HFFc6 (cell line): ENCODE measurements around the gene GALNT14. TPM values are rescaled to one million over a fixed set of nuclear protein-coding genes. Genes with fewer than 3 reads are reported as not detected.

Experiments
- DNase-seq: peaks from one replicate; pipeline ENCODE4 v3.0.0-alpha.2; 2018
- H3K27ac Mint-ChIP-seq: 2 replicates; pipeline ENCODE4 v1.8.0; 2020; ENCODE audit warnings: mild to moderate bottlenecking, mixed read lengths
- H3K27me3 Mint-ChIP-seq: 2 replicates; pipeline ENCODE4 v1.8.0; 2021; ENCODE audit warnings: mild to moderate bottlenecking, moderate library complexity, mixed read lengths; ENCODE audit not compliant: insufficient read depth
- H3K36me3 Mint-ChIP-seq: 2 replicates; pipeline ENCODE4 v1.8.0; 2021; ENCODE audit warnings: low read depth, mixed read lengths
- H3K4me1 Mint-ChIP-seq: 2 replicates; pipeline ENCODE4 v1.8.0; 2020; ENCODE audit warnings: low read depth, mixed read lengths
- H3K4me3 Mint-ChIP-seq: 2 replicates; pipeline ENCODE4 v1.8.0; 2020; ENCODE audit warnings: mild to moderate bottlenecking, moderate library complexity, mixed read lengths
- H3K9me3 Mint-ChIP-seq: 2 replicates; pipeline ENCODE4 v1.8.0; 2020; ENCODE audit warnings: mild to moderate bottlenecking, mixed read lengths
- total RNA-seq, 6 experiments: library from RNA; stranded (reverse); fragmentation: NEBNext Ultra II Directional; extraction: Animal tissue kit (Norgen Biotek cat#: 25700); gene quantifications; 2 replicates in 1 of 6; 3 replicates in 5 of 6; pipeline ENCODE4 v1.2.3, GENCODE V29; 2021
- TF ChIP-seq, protein P1 (sequence below): fragments of 200-600 bp; sonication (generic); IDR thresholded peaks from 2 replicates; pipeline ENCODE4 v1.5.0; 2021; ENCODE audit warnings: antibody characterized with exemption, mild to moderate bottlenecking

Gene GALNT14
- total RNA-seq, 6 experiments from 2014 or later, result 0.11 to 1.0 (median 0.25) TPM; not detected in 1

DNA sequence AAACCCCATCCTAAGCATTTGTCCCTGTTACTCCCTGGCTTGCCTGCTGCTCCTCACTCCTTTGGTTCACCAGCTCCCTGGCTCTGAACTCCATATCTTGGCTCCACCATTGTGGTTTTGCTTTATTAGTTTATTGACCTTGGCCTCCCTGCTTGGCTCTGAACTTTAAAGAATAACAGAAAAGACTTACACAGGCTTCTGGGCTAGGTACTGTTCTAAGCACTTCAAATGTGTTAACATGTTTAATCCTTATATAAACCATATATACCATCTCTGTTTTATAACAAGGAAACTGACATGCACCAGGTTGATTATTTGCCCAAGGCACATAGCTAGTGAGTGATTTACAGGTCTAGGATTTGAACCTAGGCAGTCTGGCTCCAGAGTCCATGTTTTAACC is 181.2 kb downstream of the GALNT14 start:
- no peak for DNase-seq
- Mint-ChIP-seq H3K9me3 (peaks cover 4% of the 10 kb centered on the region; the same call in 1 of the 2 replicates), H3K4me3 (no peak overlapping the region), H3K36me3 (no peaks in the 10 kb centered on the region), H3K4me1 (no peaks in the 10 kb centered on the region), H3K27ac (no peak overlapping the region), H3K27me3 (peaks cover 8% of the 10 kb centered on the region)
- TF ChIP-seq, protein P1, sequence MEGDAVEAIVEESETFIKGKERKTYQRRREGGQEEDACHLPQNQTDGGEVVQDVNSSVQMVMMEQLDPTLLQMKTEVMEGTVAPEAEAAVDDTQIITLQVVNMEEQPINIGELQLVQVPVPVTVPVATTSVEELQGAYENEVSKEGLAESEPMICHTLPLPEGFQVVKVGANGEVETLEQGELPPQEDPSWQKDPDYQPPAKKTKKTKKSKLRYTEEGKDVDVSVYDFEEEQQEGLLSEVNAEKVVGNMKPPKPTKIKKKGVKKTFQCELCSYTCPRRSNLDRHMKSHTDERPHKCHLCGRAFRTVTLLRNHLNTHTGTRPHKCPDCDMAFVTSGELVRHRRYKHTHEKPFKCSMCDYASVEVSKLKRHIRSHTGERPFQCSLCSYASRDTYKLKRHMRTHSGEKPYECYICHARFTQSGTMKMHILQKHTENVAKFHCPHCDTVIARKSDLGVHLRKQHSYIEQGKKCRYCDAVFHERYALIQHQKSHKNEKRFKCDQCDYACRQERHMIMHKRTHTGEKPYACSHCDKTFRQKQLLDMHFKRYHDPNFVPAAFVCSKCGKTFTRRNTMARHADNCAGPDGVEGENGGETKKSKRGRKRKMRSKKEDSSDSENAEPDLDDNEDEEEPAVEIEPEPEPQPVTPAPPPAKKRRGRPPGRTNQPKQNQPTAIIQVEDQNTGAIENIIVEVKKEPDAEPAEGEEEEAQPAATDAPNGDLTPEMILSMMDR, result no peak

DNA sequence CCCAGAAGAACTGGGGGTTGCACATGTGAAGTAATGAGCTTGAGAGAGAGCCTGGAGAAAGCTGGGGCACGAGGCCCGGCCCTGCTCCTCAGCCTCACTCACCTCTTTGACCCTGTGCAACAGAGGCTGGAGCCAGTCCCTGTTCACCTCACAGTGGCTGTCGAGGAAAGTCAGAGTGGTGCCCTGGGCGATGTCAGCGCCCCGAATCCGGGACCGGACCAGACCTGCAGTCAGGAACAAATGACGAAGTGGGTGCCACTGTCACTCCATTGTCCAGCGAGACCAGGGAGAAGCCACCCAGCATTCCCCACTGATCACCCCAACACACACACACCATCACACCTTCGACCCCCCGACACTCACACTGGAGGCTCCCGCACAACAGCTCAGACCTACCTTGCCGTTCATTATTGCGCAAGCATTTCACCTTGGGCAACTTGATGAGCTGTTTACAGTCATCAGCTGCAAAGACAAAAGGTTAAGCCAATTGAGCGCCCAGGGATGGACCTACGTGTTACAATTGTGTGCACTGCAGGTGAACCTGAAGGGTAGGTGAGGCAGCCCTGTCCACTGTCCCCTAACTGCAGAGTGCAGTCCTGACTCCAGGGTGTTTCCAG is 182.6 kb downstream of the GALNT14 start:
- H3K27me3 Mint-ChIP-seq, result peaks cover 7% of the 10 kb centered on the region
- no peak overlapping the region for H3K4me3 Mint-ChIP-seq
- H3K9me3 Mint-ChIP-seq, result peaks cover 4% of the 10 kb centered on the region; the same call in 1 of the 2 replicates
- H3K27ac Mint-ChIP-seq, result no peak overlapping the region
- no peaks in the 10 kb centered on the region for H3K36me3 Mint-ChIP-seq
- H3K4me1 Mint-ChIP-seq, result no peaks in the 10 kb centered on the region
- TF ChIP-seq, protein P1, result no peak
- no peak for DNase-seq

DNA sequence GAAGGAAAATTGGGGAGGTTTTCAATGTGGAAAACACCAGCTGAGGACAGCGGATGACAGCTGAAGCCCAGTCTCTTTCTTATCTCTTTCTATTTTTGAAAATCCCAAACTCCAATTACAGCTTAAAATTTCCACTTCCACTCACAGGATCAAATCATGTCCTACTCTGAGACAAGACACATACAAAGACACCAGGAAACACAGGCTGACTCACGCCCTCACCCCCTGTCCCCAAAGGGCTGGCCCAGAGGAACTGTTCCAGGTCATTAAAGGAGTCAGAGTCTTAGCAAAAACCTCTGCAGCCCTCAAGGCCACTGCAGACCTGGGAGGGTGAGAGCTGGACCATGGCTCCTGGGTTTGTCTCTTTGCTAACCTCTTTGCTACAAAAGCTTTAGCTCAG is 187.9 kb downstream of the GALNT14 start:
- Mint-ChIP-seq H3K9me3 (peaks cover 9% of the 10 kb centered on the region; the same call in 1 of the 2 replicates), H3K4me1 (no peaks in the 10 kb centered on the region), H3K27ac (no peak overlapping the region), H3K27me3 (peaks cover 2% of the 10 kb centered on the region), H3K4me3 (no peak overlapping the region), H3K36me3 (no peaks in the 10 kb centered on the region)
- TF ChIP-seq, protein P1, result no peak
- DNase-seq, result no peak

DNA sequence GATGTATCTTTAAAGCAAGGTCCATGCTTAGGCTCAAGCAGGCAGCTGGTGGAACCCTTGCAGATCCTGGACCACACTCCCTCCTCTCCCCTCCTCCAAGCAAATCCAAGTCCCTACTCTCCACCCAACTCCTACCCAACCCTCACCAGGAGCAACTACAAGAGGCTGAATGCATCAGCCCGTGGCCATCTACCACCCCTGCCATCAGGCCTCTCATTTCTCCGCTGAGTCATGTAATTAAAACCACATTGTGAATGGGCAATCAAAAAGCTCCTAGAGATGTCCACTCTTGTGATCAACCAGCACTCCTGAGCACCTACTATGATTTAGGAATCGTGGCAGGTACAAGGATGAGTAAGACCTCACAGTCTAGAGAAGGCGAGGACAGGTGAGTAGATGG is 188.8 kb downstream of the GALNT14 start:
- Mint-ChIP-seq H3K9me3 (peaks cover 9% of the 10 kb centered on the region; the same call in 1 of the 2 replicates), H3K4me3 (no peak overlapping the region), H3K27ac (no peak overlapping the region), H3K4me1 (no peaks in the 10 kb centered on the region), H3K36me3 (no peaks in the 10 kb centered on the region), H3K27me3 (peaks cover 2% of the 10 kb centered on the region)
- DNase-seq, result no peak
- TF ChIP-seq, protein P1, result no peak

DNA sequence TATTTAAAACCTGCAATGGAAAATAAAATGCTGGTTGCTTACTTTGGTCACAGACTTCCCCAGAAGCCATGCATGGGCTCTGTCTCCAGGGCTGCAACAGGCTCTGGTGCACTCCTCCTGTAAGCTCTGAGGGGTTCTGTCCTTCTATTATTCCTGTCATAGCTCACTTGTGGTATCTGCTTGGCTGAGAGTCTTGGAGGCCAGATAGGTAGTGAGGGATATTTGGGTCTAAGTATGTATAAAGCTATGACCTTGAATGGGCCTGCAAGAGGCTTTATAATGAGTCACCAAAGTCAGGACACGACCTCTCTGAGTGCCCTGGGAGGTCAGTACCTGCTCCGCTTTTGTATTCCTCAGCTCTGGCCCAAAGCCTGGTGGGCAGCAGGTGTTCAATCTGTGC is 189.4 kb downstream of the GALNT14 start:
- Mint-ChIP-seq H3K4me1 (no peaks in the 10 kb centered on the region), H3K36me3 (no peaks in the 10 kb centered on the region), H3K9me3 (peaks cover 7% of the 10 kb centered on the region; the same call in 1 of the 2 replicates), H3K4me3 (no peak overlapping the region), H3K27ac (no peak overlapping the region), H3K27me3 (peaks cover 2% of the 10 kb centered on the region)
- TF ChIP-seq, protein P1, result no peak
- DNase-seq, result no peak
